HEK293 (cell line): ENCODE results near the gene MBD5.
A peak's percentile ranks its signal among the peaks of the same experiment; 100 is the strongest.

ENCODE experiments used
- BCL11A ChIP-seq: fragments of 450-650 bp; formaldehyde crosslinking; IDR thresholded peaks from 2 replicates; pipeline ENCODE4 v1.5.1; 2016; ENCODE audit warnings: low read depth, missing biosample characterization, missing genetic modification characterization
- CTCF ChIP-seq: fragments of 450-650 bp; formaldehyde crosslinking; IDR thresholded peaks from 2 replicates; pipeline ENCODE4 v1.5.1; 2016; ENCODE audit warnings: missing biosample characterization, missing genetic modification characterization
- EGR2 ChIP-seq: fragments of 450-650 bp; formaldehyde crosslinking; IDR thresholded peaks from 2 replicates; pipeline ENCODE4 v1.5.1; 2016; ENCODE audit warnings: low read depth, missing biosample characterization, missing genetic modification characterization
- GLI4 ChIP-seq: fragments of 450-650 bp; formaldehyde crosslinking; IDR thresholded peaks from 2 replicates; pipeline ENCODE4 v1.5.1; 2016; ENCODE audit warnings: missing biosample characterization, missing genetic modification characterization
- IKZF3 ChIP-seq: fragments of 450-650 bp; IDR thresholded peaks from 2 replicates; pipeline ENCODE4 v1.5.0; 2018; ENCODE audit warnings: missing biosample characterization, mild to moderate bottlenecking, missing genetic modification characterization, moderate library complexity
- KLF1 ChIP-seq: fragments of 450-650 bp; formaldehyde crosslinking; IDR thresholded peaks from 2 replicates; pipeline ENCODE4 v1.5.1; 2016; ENCODE audit warnings: missing biosample characterization, missing genetic modification characterization
- KLF16 ChIP-seq: fragments of 450-650 bp; formaldehyde crosslinking; IDR thresholded peaks from 2 replicates; pipeline ENCODE4 v1.5.1; 2017; ENCODE audit warnings: missing biosample characterization, missing genetic modification characterization
- KLF8 ChIP-seq: fragments of 450-650 bp; formaldehyde crosslinking; IDR thresholded peaks from 2 replicates; pipeline ENCODE4 v1.5.1; 2016; ENCODE audit warnings: missing biosample characterization, missing genetic modification characterization
- KLF9 ChIP-seq: fragments of 450-650 bp; formaldehyde crosslinking; IDR thresholded peaks from 2 replicates; pipeline ENCODE4 v1.5.1; 2016; ENCODE audit warnings: missing biosample characterization, missing genetic modification characterization, low read depth
- PRDM1 ChIP-seq: fragments of 450-650 bp; formaldehyde crosslinking; IDR thresholded peaks from 2 replicates; pipeline ENCODE4; 2016; ENCODE audit warnings: missing biosample characterization, missing genetic modification characterization
- PRDM10 ChIP-seq: fragments of 450-650 bp; formaldehyde crosslinking; IDR thresholded peaks from 2 replicates; pipeline ENCODE4 v1.5.1; 2016; ENCODE audit warnings: missing biosample characterization, missing genetic modification characterization
- REPIN1 ChIP-seq: fragments of 450-650 bp; formaldehyde crosslinking; IDR thresholded peaks from 2 replicates; pipeline ENCODE4 v1.5.1; 2017; ENCODE audit warnings: missing biosample characterization, missing genetic modification characterization, low read depth
- SETDB1 ChIP-seq: IDR thresholded peaks from one replicate; pipeline ENCODE4 v1.6.1; 2017; ENCODE audit warnings: mild to moderate bottlenecking, low read length, moderate library complexity, mixed read lengths; ENCODE audit not compliant: insufficient read length
- ZEB2 ChIP-seq: fragments of 450-650 bp; formaldehyde crosslinking; IDR thresholded peaks from 2 replicates; pipeline ENCODE4 v1.5.1; 2016; ENCODE audit warnings: missing biosample characterization, missing genetic modification characterization
- ZFP37 ChIP-seq: fragments of 450-650 bp; formaldehyde crosslinking; IDR thresholded peaks from 2 replicates; pipeline ENCODE4 v1.5.1; 2016; ENCODE audit warnings: missing biosample characterization, missing genetic modification characterization
- ZNF24 ChIP-seq: fragments of 450-650 bp; formaldehyde crosslinking; IDR thresholded peaks from 2 replicates; pipeline ENCODE4 v1.5.1; 2016; ENCODE audit warnings: missing biosample characterization, missing genetic modification characterization
- ZNF292 ChIP-seq: fragments of 450-650 bp; formaldehyde crosslinking; IDR thresholded peaks from 2 replicates; pipeline ENCODE4 v1.5.1; 2016; ENCODE audit warnings: low read depth, missing biosample characterization, missing genetic modification characterization, borderline replicate concordance
- ZNF335 ChIP-seq: fragments of 450-650 bp; formaldehyde crosslinking; conservative IDR thresholded peaks from 2 replicates; pipeline ENCODE4 v1.5.1; 2016; ENCODE audit warnings: missing biosample characterization, missing genetic modification characterization
- ZNF366 ChIP-seq: fragments of 450-650 bp; formaldehyde crosslinking; conservative IDR thresholded peaks from 2 replicates; pipeline ENCODE4 v1.5.1; 2016; ENCODE audit warnings: missing biosample characterization, missing genetic modification characterization
- ZNF398 ChIP-seq: fragments of 450-650 bp; formaldehyde crosslinking; IDR thresholded peaks from 2 replicates; pipeline ENCODE4 v1.5.1; 2017; ENCODE audit warnings: missing biosample characterization, missing genetic modification characterization
- ZNF501 ChIP-seq: fragments of 450-650 bp; formaldehyde crosslinking; IDR thresholded peaks from 2 replicates; pipeline ENCODE4 v1.5.1; 2016; ENCODE audit warnings: missing biosample characterization, missing genetic modification characterization
- ZNF600 ChIP-seq: fragments of 450-650 bp; formaldehyde crosslinking; IDR thresholded peaks from 2 replicates; pipeline ENCODE4 v1.5.1; 2016; ENCODE audit warnings: missing biosample characterization, missing genetic modification characterization
- ZNF645 ChIP-seq: fragments of 450-650 bp; formaldehyde crosslinking; IDR thresholded peaks from 2 replicates; pipeline ENCODE4; 2016; ENCODE audit warnings: missing biosample characterization, missing genetic modification characterization
- ZNF654 ChIP-seq: fragments of 450-650 bp; formaldehyde crosslinking; IDR thresholded peaks from 2 replicates; pipeline ENCODE4 v1.5.1; 2016; ENCODE audit warnings: low read depth, missing biosample characterization, missing genetic modification characterization
- ZNF658 ChIP-seq: fragments of 450-650 bp; formaldehyde crosslinking; IDR thresholded peaks from 2 replicates; pipeline ENCODE4; 2016; ENCODE audit warnings: missing biosample characterization, missing genetic modification characterization
- ZNF785 ChIP-seq: fragments of 450-650 bp; formaldehyde crosslinking; IDR thresholded peaks from 2 replicates; pipeline ENCODE4 v1.5.1; 2016; ENCODE audit warnings: missing biosample characterization, missing genetic modification characterization
- ZNF792 ChIP-seq: fragments of 450-650 bp; formaldehyde crosslinking; IDR thresholded peaks from 2 replicates; pipeline ENCODE4 v1.5.1; 2016; ENCODE audit warnings: missing biosample characterization, missing genetic modification characterization
- ZXDB ChIP-seq: fragments of 450-650 bp; formaldehyde crosslinking; IDR thresholded peaks from 2 replicates; pipeline ENCODE4 v1.5.1; 2016; ENCODE audit warnings: missing biosample characterization, missing genetic modification characterization

MBD5 gene

GRCh38 chr2:148020111-148021058 lies 506 bp upstream of the MBD5 start, which contains the start of gene ORC4 (continued):
- TF ChIP-seq ZNF24 (tag by site-specific recombination) (0 out of 2 replicates have a peak, but pooled peaks have one; percentile 42), KLF9 (tag by site-specific recombination) (peak; percentile 98), ZXDB (tag by site-specific recombination) (peak; percentile 82), KLF8 (tag by site-specific recombination) (peak; percentile 94), PRDM1 (tag by site-specific recombination) (peak; percentile 60), ZNF398 (tag by site-specific recombination) (peak; percentile 77), ZFP37 (tag by site-specific recombination) (peak; percentile 91), PRDM10 (tag by site-specific recombination) (peak; percentile 60; the same call in 1 of the 2 replicates), ZNF785 (tag by site-specific recombination) (0 out of 2 replicates have a peak, but pooled peaks have one; percentile 62), BCL11A (tag by site-specific recombination) (0 out of 2 replicates have a peak, but pooled peaks have one; percentile 34), CTCF (tag by site-specific recombination) (peak; percentile 100), REPIN1 (tag by site-specific recombination) (peak; percentile 90; the same call in 1 of the 2 replicates), ZNF792 (tag by site-specific recombination) (0 out of 2 replicates have a peak, but pooled peaks have one; percentile 51), IKZF3 (peak; percentile 60), ZNF645 (tag by site-specific recombination) (no peak), KLF1 (tag by site-specific recombination) (peak; percentile 88), ZNF600 (tag by site-specific recombination) (peak; percentile 95), ZNF501 (tag by site-specific recombination) (peak; percentile 97), ZNF654 (tag by site-specific recombination) (no peak), KLF16 (tag by site-specific recombination) (peak; percentile 83; the same call in 1 of the 2 replicates), ZEB2 (tag by site-specific recombination) (peak; percentile 88), ZNF658 (tag by site-specific recombination) (no peak), ZNF335 (tag by site-specific recombination) (peak; percentile 1), GLI4 (tag by site-specific recombination) (peak; percentile 95), ZNF366 (tag by site-specific recombination) (peak; percentile 53), EGR2 (tag by site-specific recombination) (peak; percentile 96), SETDB1 (no peak), ZNF292 (tag by site-specific recombination) (no peak)
